Amygdala (tissue), 56 donors: ENCODE measurements around the gene TMX2.
"Not testable (repeated sequence)": the region's sequence is repeated elsewhere in the genome, so short reads cannot be mapped to it uniquely, and the experiment has no call there.

Experiments
- DNase-seq, 56 donors: peaks; one replicate each; lab custom pipeline; 2025; lab: John Stamatoyannopoulos, UW

Gene TMX2, protein sequence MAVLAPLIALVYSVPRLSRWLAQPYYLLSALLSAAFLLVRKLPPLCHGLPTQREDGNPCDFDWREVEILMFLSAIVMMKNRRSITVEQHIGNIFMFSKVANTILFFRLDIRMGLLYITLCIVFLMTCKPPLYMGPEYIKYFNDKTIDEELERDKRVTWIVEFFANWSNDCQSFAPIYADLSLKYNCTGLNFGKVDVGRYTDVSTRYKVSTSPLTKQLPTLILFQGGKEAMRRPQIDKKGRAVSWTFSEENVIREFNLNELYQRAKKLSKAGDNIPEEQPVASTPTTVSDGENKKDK

DNA sequence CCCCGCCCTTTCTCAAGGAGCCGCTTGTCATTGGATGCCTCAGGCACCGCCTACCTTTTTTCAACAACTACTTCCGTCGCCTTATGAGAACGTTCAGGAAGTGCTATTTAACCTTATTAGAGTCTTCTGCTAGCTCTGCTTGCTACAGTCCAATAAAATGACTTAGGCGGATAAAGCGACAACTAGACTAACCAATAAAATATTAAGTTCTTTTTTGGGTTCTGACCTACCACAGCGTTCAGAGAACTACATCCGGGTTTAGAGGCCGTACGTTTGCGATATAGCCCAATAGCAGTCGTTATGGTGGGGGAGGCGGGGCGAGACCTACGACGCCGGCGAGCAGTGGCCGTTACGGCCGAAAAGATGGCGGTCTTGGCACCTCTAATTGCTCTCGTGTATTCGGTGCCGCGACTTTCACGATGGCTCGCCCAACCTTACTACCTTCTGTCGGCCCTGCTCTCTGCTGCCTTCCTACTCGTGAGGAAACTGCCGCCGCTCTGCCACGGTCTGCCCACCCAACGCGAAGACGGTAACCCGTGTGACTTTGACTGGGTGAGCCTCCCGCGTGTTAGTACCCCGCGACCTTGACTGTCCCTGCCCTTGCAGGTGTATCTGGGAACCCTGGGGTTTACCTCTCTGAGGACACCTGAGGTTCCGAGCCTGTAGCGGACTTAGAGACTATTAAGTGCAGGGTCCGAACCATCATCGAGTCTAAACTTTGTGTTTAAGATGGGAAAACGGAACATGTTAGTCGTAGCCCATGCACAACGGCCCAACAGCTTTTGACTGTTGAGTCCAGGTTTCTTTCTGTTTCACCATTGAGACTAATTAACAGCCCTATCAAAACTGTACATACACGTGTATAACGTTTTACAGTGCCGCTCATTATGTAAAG is at the start of gene TMX2:
Gene TMX2 (plus strand): TSS at position 338 of the 895 bp plus-strand sequence. CDS start 26 bp downstream, at position 364.
- peak; percentile 35 to 100 (median 93) for DNase-seq

- no peak for DNase-seq
These were observed 49.5 kb upstream of the TMX2 start for GRCh38 chr11:57662893-57663292.

- DNase-seq: no peak
These were observed 48.4 kb upstream of the TMX2 start for GRCh38 chr11:57663975-57664374.

- DNase-seq: peak; percentile 75 to 100 (median 96)
These were observed 45.2 kb upstream of the TMX2 start for GRCh38 chr11:57667117-57667735.

GRCh38 chr11:57667736-57668433 is 44.5 kb upstream of the TMX2 start, which contains the start of gene ZDHHC5:
ZDHHC5 (plus strand) TSS chr11:57668114; CDS start chr11:57673091, 4,977 bp downstream.
- DNase-seq: peak; percentile 85 to 100 (median 98)

- peak in 2 of 56 donors; percentile 33 to 48 for DNase-seq
These were observed 44.0 kb upstream of the TMX2 start for GRCh38 chr11:57668434-57668782.

DNA sequence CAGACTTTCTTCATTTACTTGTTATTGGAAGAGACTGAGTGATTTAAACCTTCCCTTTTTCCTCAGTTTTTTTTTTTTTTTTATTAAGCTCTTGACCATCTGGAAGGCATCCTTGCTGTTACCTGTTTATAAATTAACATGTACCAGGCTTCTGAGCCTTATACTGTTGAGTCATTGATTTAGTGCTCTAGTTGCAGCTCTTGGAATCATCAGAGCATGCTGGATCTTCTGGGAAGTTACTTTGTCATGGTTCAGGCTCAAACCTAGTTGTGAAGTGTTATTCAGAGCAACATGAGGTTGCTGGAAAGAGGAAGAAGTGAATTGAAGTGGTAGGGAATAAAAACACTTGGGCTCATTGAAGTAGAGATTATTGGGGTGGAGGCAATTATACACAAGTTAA is 38.1 kb upstream of the TMX2 start:
- no peak for DNase-seq

DNA sequence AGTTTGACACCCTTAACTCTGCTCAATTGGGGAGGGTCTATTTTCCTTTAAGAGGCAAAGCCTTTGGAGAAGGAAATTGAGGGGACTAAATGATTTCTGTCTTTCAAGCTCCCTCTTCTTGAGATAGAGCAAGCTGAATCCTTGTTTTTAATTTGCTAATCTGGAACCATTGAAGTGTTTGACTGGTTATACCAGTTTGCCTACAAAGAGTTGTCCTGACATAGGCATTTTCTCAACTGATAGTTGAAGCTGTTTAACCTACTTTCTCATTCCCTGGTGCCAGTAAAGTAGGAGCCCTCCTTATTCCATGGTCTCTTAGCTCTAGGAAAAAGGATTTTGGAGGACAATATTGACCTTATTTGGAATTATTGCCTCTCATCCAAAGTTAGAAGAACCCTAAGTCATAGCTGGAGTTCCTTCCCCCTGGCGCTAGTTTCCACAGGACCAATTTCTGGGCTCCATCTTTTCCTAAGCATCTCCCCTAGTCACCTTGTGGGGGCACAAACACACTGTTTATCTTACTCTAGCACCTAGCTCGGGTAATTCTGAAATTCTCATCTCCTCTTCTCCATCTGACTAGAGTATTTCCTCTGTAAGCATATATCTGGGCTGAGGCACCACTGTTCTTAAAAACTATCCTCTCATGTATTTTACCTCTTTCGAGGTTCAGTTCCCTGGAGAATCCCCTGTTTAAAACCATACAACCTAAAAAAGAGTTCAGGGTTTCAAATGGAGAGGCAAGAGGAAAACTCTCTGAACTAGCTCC is 37.0 kb upstream of the TMX2 start:
- no peak for DNase-seq

- DNase-seq: no peak
These were observed 33.0 kb upstream of the TMX2 start for GRCh38 chr11:57679396-57679795.

DNA sequence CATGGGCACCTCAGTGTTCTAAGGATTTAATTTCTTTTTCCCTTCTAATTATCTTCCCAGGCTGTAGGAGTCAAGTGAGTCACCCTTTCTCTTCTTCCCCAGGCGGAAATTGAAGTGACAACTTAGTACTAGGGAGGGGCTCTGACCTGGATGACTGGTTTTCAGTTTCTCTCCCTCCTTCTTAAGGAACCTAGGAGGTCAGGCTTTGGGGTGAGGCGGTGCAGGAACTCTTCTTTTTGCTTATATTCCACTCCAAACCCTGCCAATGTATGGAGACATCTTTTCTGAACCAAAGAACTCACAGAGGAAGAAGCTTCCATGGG is 31.9 kb upstream of the TMX2 start:
- DNase-seq: no peak

DNA sequence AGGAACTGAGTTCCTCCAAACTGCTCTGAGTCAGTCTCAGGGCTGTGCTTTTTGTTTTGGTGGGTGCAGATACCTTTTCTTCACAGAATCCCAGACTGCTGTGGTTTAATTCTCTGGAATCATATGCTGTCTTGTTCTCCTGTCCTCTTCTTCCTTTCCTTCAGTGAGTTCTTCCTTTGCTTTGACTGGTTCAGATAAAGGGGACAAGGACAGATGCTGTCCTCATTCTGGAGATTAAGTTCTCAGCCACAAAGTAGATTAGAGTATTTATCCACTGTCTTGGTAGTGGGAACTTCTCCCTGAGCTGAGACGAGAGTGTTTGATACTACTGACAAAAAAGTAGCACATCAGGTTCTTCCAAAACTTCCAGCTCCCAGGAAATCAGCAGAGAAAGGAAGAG is 31.2 kb upstream of the TMX2 start:
- no peak for DNase-seq

- DNase-seq: not testable (repeated sequence)
These were observed 21.9 kb upstream of the TMX2 start for GRCh38 chr11:57690474-57690873.

GRCh38 chr11:57698843-57699365 is 13.5 kb upstream of the TMX2 start:
- DNase-seq: peak in 1 of 56 donors; percentile 2

DNA sequence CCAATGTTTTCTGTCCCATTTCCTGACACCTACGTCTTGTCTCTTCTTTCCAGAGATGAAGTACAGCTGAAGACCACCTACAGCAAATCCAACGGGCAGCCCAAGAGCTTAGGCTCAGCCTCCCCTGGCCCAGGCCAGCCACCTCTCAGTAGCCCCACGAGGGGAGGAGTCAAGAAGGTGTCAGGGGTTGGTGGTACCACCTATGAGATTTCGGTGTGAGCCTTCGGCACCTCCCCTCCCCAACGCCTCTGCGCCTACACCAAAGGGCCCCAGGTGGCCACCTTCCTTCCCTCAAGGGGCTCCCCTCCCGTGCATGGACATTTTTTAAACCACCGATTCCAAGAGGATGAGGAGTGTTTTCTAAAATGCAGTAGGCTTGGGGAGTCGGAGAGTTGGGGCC is 12.6 kb upstream of the TMX2 start:
- no peak for DNase-seq

DNA sequence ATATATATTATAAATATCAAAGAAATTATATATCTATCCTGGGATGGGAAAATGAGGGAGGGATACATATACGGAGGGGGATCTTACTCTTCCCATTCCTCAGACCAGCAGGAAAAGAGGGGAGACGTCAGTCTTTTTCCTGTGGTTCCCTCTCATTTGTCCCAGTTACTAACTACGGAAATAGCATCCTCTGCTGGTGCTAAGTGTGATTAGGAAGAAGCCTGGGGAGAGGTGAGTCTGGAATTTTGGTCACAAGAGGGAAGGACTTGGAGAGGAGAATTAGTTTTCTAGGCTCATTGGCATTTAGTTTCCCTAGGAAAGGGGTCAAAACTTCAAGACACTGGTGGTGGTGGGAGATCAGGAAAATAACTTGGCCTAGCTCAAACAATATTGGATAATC is 12.0 kb upstream of the TMX2 start:
- DNase-seq: no peak

DNA sequence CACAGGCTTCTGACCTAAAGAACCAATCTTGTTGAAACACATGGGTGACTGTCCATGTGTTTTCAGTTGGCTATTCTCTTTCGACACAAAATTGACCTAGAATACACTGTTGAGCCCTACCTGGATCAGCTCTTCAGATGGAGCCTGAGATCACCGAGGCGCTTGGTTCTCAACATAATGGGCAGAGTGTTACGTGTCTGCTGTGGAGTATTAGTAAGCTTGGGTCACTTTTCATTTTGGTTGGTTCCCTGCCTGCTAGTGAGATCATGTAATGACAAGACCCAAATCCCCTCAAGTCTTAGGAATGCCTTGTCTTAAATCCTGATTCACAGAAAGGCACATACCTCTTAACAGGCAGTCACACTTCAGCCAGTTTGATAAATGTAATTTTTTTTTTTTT is 9.1 kb upstream of the TMX2 start:
- DNase-seq: no peak

DNA sequence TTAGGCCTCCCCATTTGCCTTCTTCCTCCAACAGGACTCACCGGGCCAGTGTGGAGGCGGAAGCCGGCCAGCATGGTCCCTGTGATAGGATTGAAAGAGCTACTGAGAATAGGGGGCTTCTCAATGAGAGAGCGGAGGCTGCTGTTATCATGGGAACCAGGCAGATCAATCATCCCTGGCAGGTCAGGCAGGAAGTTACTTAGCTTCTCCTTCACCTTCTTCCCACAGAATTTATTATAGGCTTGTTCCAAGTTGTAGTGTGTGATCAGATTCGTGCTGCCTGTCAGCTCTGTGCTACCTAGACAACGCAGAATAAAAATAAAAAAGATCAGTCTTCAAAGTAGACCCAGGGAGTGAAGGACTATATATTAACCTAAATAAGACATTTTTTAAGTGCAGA is 7.5 kb upstream of the TMX2 start:
- no peak for DNase-seq

GRCh38 chr11:57705432-57705831 is 7.0 kb upstream of the TMX2 start:
- DNase-seq: not testable (repeated sequence)

DNA sequence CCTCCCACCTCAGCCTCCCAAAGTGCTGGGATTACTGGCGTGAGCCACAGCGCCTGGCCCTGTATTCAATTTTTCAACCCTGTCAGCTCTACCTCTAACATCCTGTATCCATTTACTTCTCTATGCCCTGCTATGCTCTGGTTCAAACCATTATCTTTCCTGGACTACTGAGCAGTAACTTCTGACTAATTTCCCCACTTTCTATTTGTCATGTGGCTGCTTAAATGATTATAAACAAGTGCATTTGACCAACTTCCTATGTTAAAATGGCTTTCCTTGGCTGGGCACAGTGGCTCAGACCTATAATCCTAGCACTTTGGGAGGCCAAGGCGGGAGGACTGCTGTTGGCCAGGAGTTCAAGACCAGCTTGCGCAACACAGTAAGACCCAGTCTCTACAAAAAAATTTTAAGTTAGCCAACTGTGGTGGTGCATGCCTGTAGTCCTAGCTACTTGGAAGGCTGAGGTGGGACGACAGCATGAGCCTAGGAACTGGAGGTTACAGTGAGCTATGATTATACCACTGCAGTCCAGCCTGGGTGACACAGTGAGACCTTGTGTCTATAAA is 2.5 kb upstream of the TMX2 start:
- DNase-seq: no peak
